HEK293T (cell line): Measurements from ENCODE around the gene CDC123.
A peak's percentile ranks its signal among the peaks of the same experiment; 100 is the strongest.

Experiments used
- CTCF ChIA-PET: fragments of 350-600 bp; formaldehyde crosslinking; extraction: SDS; loops from one replicate; lab custom pipeline; 2021; ENCODE audit warnings: antibody characterized with exemption, inconsistent platforms; lab: Yijun Ruan, JAX
- POLR2A ChIA-PET: fragments of 350-600 bp; formaldehyde crosslinking; extraction: SDS; loops from one replicate; lab custom pipeline; 2020; ENCODE audit warnings: antibody characterized with exemption, inconsistent platforms; lab: Yijun Ruan, JAX
- DNase-seq: peaks from one replicate; pipeline ENCODE4 v3.0.0; 2012; ENCODE audit warnings: mixed read lengths; ENCODE audit errors: extremely low spot score
- ARNT ChIP-seq: fragments of 450-650 bp; IDR thresholded peaks from 2 replicates; pipeline ENCODE4 v1.6.1; 2017; ENCODE audit warnings: mild to moderate bottlenecking
- BHLHE40 ChIP-seq: fragments of 450-650 bp; IDR thresholded peaks from 2 replicates; pipeline ENCODE4 v1.6.1; 2016; ENCODE audit warnings: mild to moderate bottlenecking, moderate library complexity, borderline replicate concordance
- CTBP1 ChIP-seq: fragments of 450-650 bp; IDR thresholded peaks from 2 replicates; pipeline ENCODE4 v1.6.1; 2016; ENCODE audit warnings: borderline replicate concordance
- ELF4 ChIP-seq: fragments of 450-650 bp; IDR thresholded peaks from 2 replicates; pipeline ENCODE4 v1.6.1; 2017; ENCODE audit warnings: antibody characterized with exemption
- FOXA1 ChIP-seq: fragments of 450-650 bp; IDR thresholded peaks from 2 replicates; pipeline ENCODE4 v1.6.1; 2016; ENCODE audit warnings: mild to moderate bottlenecking
- FOXK2 ChIP-seq: fragments of 450-650 bp; IDR thresholded peaks from 2 replicates; pipeline ENCODE4 v1.6.1; 2016; ENCODE audit warnings: mild to moderate bottlenecking
- FOXM1 ChIP-seq: fragments of 450-650 bp; IDR thresholded peaks from 2 replicates; pipeline ENCODE4 v1.6.1; 2017; ENCODE audit warnings: mild to moderate bottlenecking, borderline replicate concordance
- HDGF ChIP-seq: fragments of 450-650 bp; IDR thresholded peaks from 2 replicates; pipeline ENCODE4 v1.6.1; 2017; ENCODE audit warnings: antibody characterized with exemption, borderline replicate concordance
- L3MBTL2 ChIP-seq: fragments of 450-650 bp; conservative IDR thresholded peaks from 2 replicates; pipeline ENCODE4 v1.6.1; 2016; ENCODE audit warnings: mild to moderate bottlenecking
- LEF1 ChIP-seq: fragments of 450-650 bp; IDR thresholded peaks from 2 replicates; pipeline ENCODE4 v1.6.1; 2017; ENCODE audit warnings: mild to moderate bottlenecking, borderline replicate concordance
- NFRKB ChIP-seq: fragments of 450-650 bp; IDR thresholded peaks from 2 replicates; pipeline ENCODE4 v1.6.1; 2016; ENCODE audit warnings: mild to moderate bottlenecking, moderate library complexity
- PKNOX1 ChIP-seq: fragments of 450-650 bp; IDR thresholded peaks from 2 replicates; pipeline ENCODE4 v1.6.1; 2016
- SP1 ChIP-seq: fragments of 450-650 bp; IDR thresholded peaks from 2 replicates; pipeline ENCODE4 v1.6.1; 2017
- SUZ12 ChIP-seq: fragments of 450-650 bp; IDR thresholded peaks from 2 replicates; pipeline ENCODE4 v1.6.1; 2016; ENCODE audit warnings: mild to moderate bottlenecking
- TARDBP ChIP-seq: fragments of 450-650 bp; IDR thresholded peaks from 2 replicates; pipeline ENCODE4 v1.6.1; 2016
- ZNF384 ChIP-seq: fragments of 450-650 bp; IDR thresholded peaks from 2 replicates; pipeline ENCODE4 v1.6.1; 2016

Gene CDC123

DNA sequence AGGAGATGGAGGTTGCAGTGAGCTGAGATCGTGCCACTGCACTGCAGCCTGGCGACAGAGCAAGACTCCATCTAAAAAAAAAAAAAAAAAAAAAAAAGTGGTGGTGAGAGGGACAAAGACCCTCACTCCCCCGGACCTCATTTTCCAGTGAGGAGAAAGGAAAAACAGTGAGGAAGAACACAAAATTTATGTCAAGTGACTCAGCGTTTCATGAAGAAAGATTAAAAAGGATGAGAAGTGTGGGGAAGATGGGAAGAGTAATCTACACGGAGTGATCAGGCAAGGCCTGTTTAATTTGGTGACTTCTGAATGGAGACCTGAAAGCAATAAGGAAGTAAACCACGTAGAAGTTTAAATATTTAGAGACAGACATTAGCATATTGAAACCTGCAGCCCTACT, 7.3 kb upstream of the CDC123 start:
- ChIA-PET CTCF (no interaction called here), POLR2A (no interaction called here)
- DNase-seq: no peak
- TF ChIP-seq FOXK2 (no peak), ZNF384 (no peak), CTBP1 (no peak), ARNT (no peak), NFRKB (no peak), LEF1 (no peak), L3MBTL2 (no peak), FOXM1 (no peak), PKNOX1 (no peak), BHLHE40 (no peak), TARDBP (no peak), HDGF (no peak)

DNA sequence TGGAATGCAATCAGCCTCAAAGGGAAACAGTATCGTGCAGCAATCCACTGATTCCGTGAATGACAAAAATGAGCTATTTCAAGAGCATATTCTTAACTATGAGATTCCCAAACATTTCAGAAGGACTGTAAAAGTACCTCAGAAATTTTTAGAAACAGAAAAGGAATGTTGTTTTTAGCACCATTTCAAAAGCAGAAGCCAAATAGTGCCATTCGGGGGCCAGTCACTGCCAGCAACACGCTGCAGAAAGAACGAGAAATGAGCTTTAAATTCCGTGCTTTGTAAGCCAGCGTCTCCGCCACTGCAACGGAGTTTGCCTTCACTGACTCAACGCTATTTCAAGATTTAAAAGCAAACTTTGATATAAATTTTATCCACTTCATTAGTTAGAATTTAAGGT, 6.6 kb upstream of the CDC123 start:
- no peak for TF ChIP-seq CTBP1
- TF ChIP-seq FOXM1: no peak
- no peak for TF ChIP-seq SP1
- TF ChIP-seq SUZ12: no peak
- no peak for TF ChIP-seq BHLHE40
- no peak for TF ChIP-seq ZNF384
- no peak for TF ChIP-seq PKNOX1
- no peak for TF ChIP-seq NFRKB
- TF ChIP-seq ELF4: no peak
- no peak for TF ChIP-seq LEF1
- ChIA-PET POLR2A (interaction anchor here (0.9 kb wide), 1 partner anchor 59 kb away, joined by 3 read pairs; no protein-coding TSS in a partner anchor), CTCF (no interaction called here)
- no peak for DNase-seq

DNA sequence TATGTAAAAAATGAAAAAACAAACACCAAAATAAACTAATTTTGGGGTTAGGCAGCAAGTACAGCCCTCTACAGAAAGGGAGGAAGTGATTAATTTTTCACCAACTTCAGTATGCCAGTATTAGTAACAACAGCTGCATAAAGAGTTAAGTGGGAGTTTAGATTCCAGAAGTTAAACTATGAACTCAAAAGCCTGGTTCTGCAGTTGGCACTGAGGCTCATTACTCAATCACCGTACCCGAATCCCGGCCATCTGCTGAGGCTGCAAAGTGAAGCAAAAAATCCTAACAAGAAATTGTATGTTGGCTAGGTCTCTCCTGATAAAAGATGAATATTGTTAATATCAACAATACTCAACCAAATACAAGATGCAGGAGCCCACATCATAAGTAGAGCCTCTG, 4.3 kb upstream of the CDC123 start:
- ChIA-PET POLR2A (no interaction called here), CTCF (no interaction called here)
- TF ChIP-seq FOXM1 (no peak), BHLHE40 (no peak)
- DNase-seq: no peak

- TF ChIP-seq ZNF384 (no peak), ELF4 (no peak), SUZ12 (no peak), BHLHE40 (no peak), TARDBP (no peak), CTBP1 (no peak), L3MBTL2 (no peak), ARNT (no peak), SP1 (no peak), NFRKB (no peak)
- CTCF ChIA-PET: no interaction called here
- DNase-seq: no peak
- POLR2A ChIA-PET: interaction anchor here (0.6 kb wide), 1 partner anchor 221 kb away, joined by 4 read pairs; no protein-coding TSS in a partner anchor
Observed at GRCh38 chr10:12193193-12193592, 2.8 kb upstream of the CDC123 start.

DNA sequence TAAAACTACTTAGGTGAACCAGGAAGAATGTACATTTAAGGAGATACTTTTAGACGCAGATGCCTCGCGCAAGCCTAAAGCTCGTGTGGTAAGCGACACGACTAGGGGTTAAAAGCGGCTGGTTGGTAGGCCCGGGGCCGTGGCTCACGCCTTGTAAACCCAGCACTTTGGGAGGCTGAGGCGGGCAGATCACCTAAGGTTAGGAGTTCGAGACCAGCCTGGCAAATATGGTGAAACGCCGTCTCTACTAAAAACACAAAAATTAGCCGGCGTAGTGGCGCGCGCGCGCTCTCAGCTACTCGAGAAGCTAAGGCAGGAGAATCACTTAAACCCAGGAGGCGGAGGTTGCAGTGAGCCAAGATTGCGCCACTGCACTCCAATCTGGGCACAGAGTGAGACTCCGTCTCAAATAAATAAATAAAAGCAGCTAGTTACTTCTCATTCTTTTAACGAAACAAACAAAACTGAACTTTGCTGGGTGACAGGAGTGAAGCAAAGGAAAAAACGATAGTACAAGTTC, 1.2 kb upstream of the CDC123 start:
- ChIA-PET CTCF (no interaction called here), POLR2A (interaction anchor here (1.3 to 1.8 kb wide), 3 partner anchors 9 to 22 kb away, joined by 4 to 7 read pairs (median 6); no protein-coding TSS in a partner anchor)
- DNase-seq: no peak
- TF ChIP-seq ZNF384 (no peak), SUZ12 (no peak), PKNOX1 (no peak), FOXK2 (no peak), FOXA1 (no peak), BHLHE40 (no peak), HDGF (no peak), CTBP1 (no peak), TARDBP (no peak), ARNT (no peak), NFRKB (no peak), FOXM1 (no peak), ELF4 (no peak), SP1 (no peak), LEF1 (no peak), L3MBTL2 (no peak)

DNA sequence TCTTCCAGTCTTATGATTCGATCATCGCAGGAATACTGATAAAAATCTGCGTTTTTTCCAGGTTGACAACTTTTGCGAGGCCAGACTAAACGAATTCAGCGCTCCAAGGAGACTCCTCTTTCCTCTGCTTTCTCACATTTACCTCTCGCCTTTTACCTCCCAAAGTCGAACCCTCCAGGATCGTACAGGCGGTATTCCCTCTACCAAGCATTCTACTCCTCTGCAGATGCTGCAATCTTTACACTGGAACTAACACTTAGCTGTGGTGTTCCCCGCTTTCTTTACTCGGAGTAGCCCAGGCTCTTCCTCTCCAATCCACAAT, 746 bp upstream of the CDC123 start:
- TF ChIP-seq FOXK2 (no peak), LEF1 (no peak), NFRKB (no peak), TARDBP (no peak), ARNT (no peak), HDGF (no peak), BHLHE40 (no peak), L3MBTL2 (no peak), FOXM1 (no peak), FOXA1 (no peak), ZNF384 (no peak), CTBP1 (no peak), SUZ12 (no peak), SP1 (no peak), PKNOX1 (no peak), ELF4 (no peak)
- peak; percentile 15 for DNase-seq
- CTCF ChIA-PET: no interaction called here
- POLR2A ChIA-PET: interaction anchor here (0.5 to 1.8 kb wide), 9 partner anchors 8 to 859 kb away, joined by 3 to 7 read pairs (median 5); no protein-coding TSS in a partner anchor
